ENCODE measurements around the gene GNPAT. TPM values are rescaled to one million over a fixed set of nuclear protein-coding genes. Genes with fewer than 3 reads are reported as not detected.

The GNPAT gene
- total and polyA plus RNA-seq, 5 experiments from 2014 or later: 23.3 to 38.6 (median 34.5) TPM

- no peaks in the 10 kb centered on the region for H3K9me3 Mint-ChIP-seq
- no peak for ATAC-seq
- POLR2A ChIA-PET: no interaction called here
- no peak overlapping the region for H3K27ac Mint-ChIP-seq
- H3K4me3 Mint-ChIP-seq: peak overlapping the region in 4 of 10 donors; percentile 7 to 28 (median 16)
- peaks cover 8 to 66% (median 27%) of the 10 kb centered on the region in 3 donors for H3K36me3 Mint-ChIP-seq
- H3K27me3 Mint-ChIP-seq: peaks cover 0 to 1% (median 0%) of the 10 kb centered on the region in 5 donors
- H3K4me1 Mint-ChIP-seq: peaks cover 26 to 76% (median 71%) of the 10 kb centered on the region in 4 donors
- DNase-seq: no peak
Measured at GRCh38 chr1:231236208-231236591, 4.8 kb upstream of the GNPAT start.

GRCh38 chr1:231236938-231237337 is 4.1 kb upstream of the GNPAT start:
- no peak for DNase-seq
- H3K4me3 Mint-ChIP-seq: peak overlapping the region in 3 of 10 donors; percentile 10 to 52 (median 39)

GRCh38 chr1:231238298-231238697 is 2.7 kb upstream of the GNPAT start:
- peak overlapping the region in 2 of 10 donors; percentile 18 to 55 for H3K27ac Mint-ChIP-seq
- peaks cover 8 to 50% (median 27%) of the 10 kb centered on the region in 3 donors for H3K36me3 Mint-ChIP-seq
- POLR2A ChIA-PET: interaction anchor here (0.9 kb wide), 1 partner anchor 100 kb away, joined by 4 read pairs; the partner anchor contains the start of genes EXOC8 and SPRTN
- peaks cover 29 to 79% (median 74%) of the 10 kb centered on the region in 4 donors for H3K4me1 Mint-ChIP-seq
- no peaks in the 10 kb centered on the region for H3K9me3 Mint-ChIP-seq
- ATAC-seq (no peak), DNase-seq (no peak)
- H3K27me3 Mint-ChIP-seq: peaks cover 0 to 1% (median 0%) of the 10 kb centered on the region in 5 donors
- H3K4me3 Mint-ChIP-seq: peak overlapping the region in 3 of 10 donors; percentile 21 to 63 (median 37)

More at GRCh38 chr1:231236938-231237337, 4.1 kb upstream of the GNPAT start:
- H3K4me1 Mint-ChIP-seq: peaks cover 26 to 75% (median 72%) of the 10 kb centered on the region in 4 donors
- H3K36me3 Mint-ChIP-seq: peaks cover 8 to 60% (median 27%) of the 10 kb centered on the region in 3 donors
- POLR2A ChIA-PET: no interaction called here
- no peaks in the 10 kb centered on the region for H3K9me3 Mint-ChIP-seq
- H3K27me3 Mint-ChIP-seq: peaks cover 0 to 1% (median 0%) of the 10 kb centered on the region in 5 donors
- ATAC-seq: no peak
- H3K27ac Mint-ChIP-seq: no peak overlapping the region

GRCh38 chr1:231240531-231240882 is 505 bp upstream of the GNPAT start:
- ATAC-seq (peak in 1 of 2 donors; percentile 2), DNase-seq (no peak)
- Mint-ChIP-seq H3K4me3 (peak overlapping the region; percentile 92 to 99 (median 97)), H3K36me3 (peaks cover 8 to 33% (median 23%) of the 10 kb centered on the region in 3 donors), H3K4me1 (peaks cover 33 to 84% (median 79%) of the 10 kb centered on the region in 4 donors), H3K27ac (peak overlapping the region; percentile 95 to 99 (median 98)), H3K9me3 (no peaks in the 10 kb centered on the region), H3K27me3 (peaks cover 0 to 1% (median 0%) of the 10 kb centered on the region in 5 donors)
- POLR2A ChIA-PET: interaction anchor here (0.7 to 1.7 kb wide), 2 partner anchors 24 to 97 kb away, joined by 3 to 8 read pairs; partner anchors contain the start of genes EXOC8 and SPRTN

GRCh38 chr1:231241750-231242149 is 738 bp downstream of the GNPAT start:
- POLR2A ChIA-PET: interaction anchor here (0.9 to 1.0 kb wide), 4 partner anchors 9 to 263 kb away, joined by 3 to 6 read pairs (median 4); partner anchors contain the start of genes ARV1, EXOC8, SPRTN and TTC13
- Mint-ChIP-seq H3K4me3 (peak overlapping the region; percentile 92 to 99 (median 97)), H3K27ac (peak overlapping the region; percentile 95 to 99 (median 98)), H3K27me3 (peaks cover 0 to 1% (median 0%) of the 10 kb centered on the region in 5 donors), H3K36me3 (peaks cover 8 to 29% (median 14%) of the 10 kb centered on the region in 3 donors), H3K4me1 (peaks cover 35 to 78% (median 73%) of the 10 kb centered on the region in 4 donors), H3K9me3 (no peaks in the 10 kb centered on the region)
- ATAC-seq (peak in 1 of 2 donors; percentile 19), DNase-seq (peak in 1 of 10 donors; percentile 2)

GRCh38 chr1:231242516-231243198 is 1.6 kb downstream of the GNPAT start:
- H3K4me1 Mint-ChIP-seq: peaks cover 39 to 75% (median 71%) of the 10 kb centered on the region in 4 donors
- peak overlapping the region; percentile 92 to 99 (median 97) for H3K4me3 Mint-ChIP-seq
- DNase-seq: no peak
- H3K27me3 Mint-ChIP-seq: peaks cover 0 to 1% (median 0%) of the 10 kb centered on the region in 5 donors
- ATAC-seq: no peak
- H3K9me3 Mint-ChIP-seq: no peaks in the 10 kb centered on the region
- peak overlapping the region in 7 of 10 donors; percentile 5 to 99 (median 96) for H3K27ac Mint-ChIP-seq
- POLR2A ChIA-PET: no interaction called here
- H3K36me3 Mint-ChIP-seq: peaks cover 7 to 25% (median 8%) of the 10 kb centered on the region in 3 donors

GRCh38 chr1:231248778-231249177 is 7.8 kb downstream of the GNPAT start:
- Mint-ChIP-seq H3K4me1 (peaks cover 30 to 41% (median 35%) of the 10 kb centered on the region in 4 donors), H3K27me3 (no peaks in the 10 kb centered on the region), H3K9me3 (no peaks in the 10 kb centered on the region), H3K27ac (peak overlapping the region in 1 of 10 donors; percentile 58), H3K4me3 (no peak overlapping the region), H3K36me3 (peaks cover 0 to 44% (median 13%) of the 10 kb centered on the region in 3 donors)
- DNase-seq (no peak), ATAC-seq (no peak)
- POLR2A ChIA-PET: no interaction called here

GRCh38 chr1:231252336-231252735 is 11.3 kb downstream of the GNPAT start:
- no peak for ATAC-seq
- Mint-ChIP-seq H3K4me1 (peaks cover 11 to 21% (median 17%) of the 10 kb centered on the region in 4 donors), H3K9me3 (peaks cover 0 to 2% (median 0%) of the 10 kb centered on the region in 9 donors), H3K4me3 (no peak overlapping the region), H3K36me3 (peaks cover 13 to 71% (median 32%) of the 10 kb centered on the region in 3 donors), H3K27ac (no peak overlapping the region), H3K27me3 (no peaks in the 10 kb centered on the region)
- no peak for DNase-seq
- POLR2A ChIA-PET: no interaction called here

GRCh38 chr1:231260351-231260750 is 19.3 kb downstream of the GNPAT start:
- Mint-ChIP-seq H3K9me3 (peaks cover 0 to 13% (median 2%) of the 10 kb centered on the region in 9 donors), H3K27ac (no peak overlapping the region), H3K4me3 (no peak overlapping the region), H3K4me1 (peaks cover 0 to 10% (median 2%) of the 10 kb centered on the region in 4 donors), H3K27me3 (no peaks in the 10 kb centered on the region), H3K36me3 (peaks cover 26 to 90% (median 51%) of the 10 kb centered on the region in 3 donors)
- ATAC-seq (no peak), DNase-seq (no peak)
- POLR2A ChIA-PET: no interaction called here

GRCh38 chr1:231264642-231265041 is 23.6 kb downstream of the GNPAT start:
- Mint-ChIP-seq H3K27ac (peak overlapping the region in 1 of 10 donors; percentile 8), H3K4me1 (peaks cover 0 to 1% (median 0%) of the 10 kb centered on the region in 4 donors), H3K4me3 (no peak overlapping the region), H3K9me3 (peaks cover 0 to 2% (median 0%) of the 10 kb centered on the region in 9 donors), H3K27me3 (no peaks in the 10 kb centered on the region), H3K36me3 (peaks cover 9 to 86% (median 40%) of the 10 kb centered on the region in 3 donors)
- no peak for ATAC-seq
- POLR2A ChIA-PET: no interaction called here
- DNase-seq: no peak

- no peaks in the 10 kb centered on the region for H3K27me3 Mint-ChIP-seq
- H3K36me3 Mint-ChIP-seq: peaks cover 9 to 86% (median 33%) of the 10 kb centered on the region in 3 donors
- H3K4me1 Mint-ChIP-seq: peaks cover 0 to 1% (median 0%) of the 10 kb centered on the region in 4 donors
- peak overlapping the region in 3 of 10 donors; percentile 6 to 66 (median 29) for H3K27ac Mint-ChIP-seq
- no peak for DNase-seq
- ATAC-seq: no peak
- no peak overlapping the region for H3K4me3 Mint-ChIP-seq
- POLR2A ChIA-PET: no interaction called here
- no peaks in the 10 kb centered on the region for H3K9me3 Mint-ChIP-seq
Measured at GRCh38 chr1:231265379-231265778, 24.4 kb downstream of the GNPAT start.

- Mint-ChIP-seq H3K27me3 (no peaks in the 10 kb centered on the region), H3K9me3 (no peaks in the 10 kb centered on the region), H3K4me3 (no peak overlapping the region), H3K36me3 (peaks cover 9 to 85% (median 33%) of the 10 kb centered on the region in 3 donors), H3K27ac (peak overlapping the region in 1 of 10 donors; percentile 81), H3K4me1 (peaks cover 0 to 1% (median 0%) of the 10 kb centered on the region in 4 donors)
- DNase-seq: no peak
- POLR2A ChIA-PET: interaction anchor here (1.0 kb wide), 1 partner anchor 8 kb away, joined by 3 read pairs; no protein-coding TSS in a partner anchor
- no peak for ATAC-seq
Measured at GRCh38 chr1:231266811-231267322, 25.9 kb downstream of the GNPAT start.
